GM19099 (cell line): ENCODE data around the gene GJC2.

Experiments
- POLR2A ChIP-seq: IDR thresholded peaks from 3 replicates; pipeline ENCODE4 v1.6.1; 2011; ENCODE audit warnings: low read depth; ENCODE audit not compliant: insufficient read length; ENCODE audit errors: extremely low read depth

The GJC2 gene

GRCh38 chr1:228109962-228110488 is 39.7 kb upstream of the GJC2 start:
- TF ChIP-seq POLR2A, result no peak

GRCh38 chr1:228110556-228110955 is 39.2 kb upstream of the GJC2 start:
- TF ChIP-seq POLR2A, result no peak

GRCh38 chr1:228112167-228112566 is 37.6 kb upstream of the GJC2 start:
- TF ChIP-seq POLR2A, result no peak

GRCh38 chr1:228112617-228113016 is 37.1 kb upstream of the GJC2 start:
- no peak for TF ChIP-seq POLR2A

GRCh38 chr1:228114827-228115226 is 34.9 kb upstream of the GJC2 start:
- no peak for TF ChIP-seq POLR2A

GRCh38 chr1:228117335-228117734 is 32.4 kb upstream of the GJC2 start:
- TF ChIP-seq POLR2A, result no peak

GRCh38 chr1:228118040-228118439 is 31.7 kb upstream of the GJC2 start:
- no peak for TF ChIP-seq POLR2A

GRCh38 chr1:228120351-228120750 is 29.4 kb upstream of the GJC2 start:
- no peak for TF ChIP-seq POLR2A

- no peak for TF ChIP-seq POLR2A
Observed at GRCh38 chr1:228120857-228121489, 28.8 kb upstream of the GJC2 start.

GRCh38 chr1:228122921-228123441 is 26.7 kb upstream of the GJC2 start:
- TF ChIP-seq POLR2A, result no peak

- no peak for TF ChIP-seq POLR2A
Observed at GRCh38 chr1:228123505-228123904, 26.2 kb upstream of the GJC2 start.

GRCh38 chr1:228125185-228125584 is 24.5 kb upstream of the GJC2 start:
- TF ChIP-seq POLR2A, result no peak

GRCh38 chr1:228131766-228132165 is 18.0 kb upstream of the GJC2 start:
- no peak for TF ChIP-seq POLR2A

- TF ChIP-seq POLR2A, result no peak
Observed at GRCh38 chr1:228134591-228134990, 15.1 kb upstream of the GJC2 start.

GRCh38 chr1:228136901-228137300 is 12.8 kb upstream of the GJC2 start:
- no peak for TF ChIP-seq POLR2A

GRCh38 chr1:228139406-228139930 is 10.3 kb upstream of the GJC2 start:
- TF ChIP-seq POLR2A, result peak; percentile 14
